HG02885 (cell line): Measurements from ENCODE around the gene ACOT2.
"Not testable (repeated sequence)": the region's sequence is repeated elsewhere in the genome, so short reads cannot be mapped to it uniquely, and the experiment has no call there.

Source experiments
- ATAC-seq: cut with Tn5 transposase; IDR thresholded peaks from one replicate; pipeline ENCODE4 v1.9.1; 2021; ENCODE audit warnings: mild to moderate bottlenecking; ENCODE audit not compliant: unreplicated experiment, poor library complexity

The ACOT2 gene

GRCh38 chr14:73569185-73569958 is at the start of gene ACOT2:
TSS of gene ACOT2 (plus strand) at chr14:73569213. CDS start at chr14:73569241, 28 bp downstream.
- peak; percentile 63 for ATAC-seq

- ATAC-seq = no peak
Observed at GRCh38 chr14:73521229-73521628, 47.8 kb upstream of the ACOT2 start.

GRCh38 chr14:73524493-73524892 is 44.5 kb upstream of the ACOT2 start:
- ATAC-seq = no peak

- ATAC-seq = no peak
Observed at GRCh38 chr14:73526036-73526984, 42.7 kb upstream of the ACOT2 start.

GRCh38 chr14:73529356-73529755 is 39.7 kb upstream of the ACOT2 start:
- not testable (repeated sequence) for ATAC-seq

GRCh38 chr14:73531971-73532370 is 37.0 kb upstream of the ACOT2 start:
- ATAC-seq = not testable (repeated sequence)

GRCh38 chr14:73537244-73538045 is 31.6 kb upstream of the ACOT2 start:
- not testable (repeated sequence) for ATAC-seq

- not testable (repeated sequence) for ATAC-seq
Observed at GRCh38 chr14:73539017-73539416, 30.0 kb upstream of the ACOT2 start.

GRCh38 chr14:73542961-73543360 is 26.1 kb upstream of the ACOT2 start:
- ATAC-seq = not testable (repeated sequence)

- not testable (repeated sequence) for ATAC-seq
Observed at GRCh38 chr14:73545353-73545752, 23.7 kb upstream of the ACOT2 start.

GRCh38 chr14:73549097-73549496 is 19.9 kb upstream of the ACOT2 start:
- not testable (repeated sequence) for ATAC-seq

GRCh38 chr14:73549889-73550524 is 19.0 kb upstream of the ACOT2 start:
- not testable (repeated sequence) for ATAC-seq

GRCh38 chr14:73553845-73554244 is 15.2 kb upstream of the ACOT2 start:
- ATAC-seq = no peak

- not testable (repeated sequence) for ATAC-seq
Observed at GRCh38 chr14:73557201-73557600, 11.8 kb upstream of the ACOT2 start.

- ATAC-seq = not testable (repeated sequence)
Observed at GRCh38 chr14:73558238-73558637, 10.8 kb upstream of the ACOT2 start.

GRCh38 chr14:73562256-73562655 is 6.8 kb upstream of the ACOT2 start:
- ATAC-seq = not testable (repeated sequence)

- not testable (repeated sequence) for ATAC-seq
Observed at GRCh38 chr14:73562696-73563095, 6.3 kb upstream of the ACOT2 start.

- not testable (repeated sequence) for ATAC-seq
Observed at GRCh38 chr14:73566431-73566830, 2.6 kb upstream of the ACOT2 start.

- ATAC-seq = not testable (repeated sequence)
Observed at GRCh38 chr14:73566935-73567334, 2.1 kb upstream of the ACOT2 start.

- no peak for ATAC-seq
Observed at GRCh38 chr14:73567358-73567757, 1.7 kb upstream of the ACOT2 start.
